ENCODE results near the gene WARS2.

WARS2 gene

GRCh38 chr1:119068427-119068826, 72.0 kb downstream of the WARS2 start:
- in situ Hi-C loops (cut with MboI; ENCODE audit: low sequenced_read_pairs, unreplicated experiment), result no loop called here
- no peak for DNase-seq (ENCODE audit: low spot score)

GRCh38 chr1:119061700-119062099, 78.8 kb downstream of the WARS2 start:
- in situ Hi-C loops (cut with MboI; ENCODE audit: low sequenced_read_pairs, unreplicated experiment), result no loop called here
- DNase-seq (ENCODE audit: low spot score), result no peak
- no peak for TF ChIP-seq CTCF (IDR thresholded peaks at IDR 0.05; ENCODE audit: borderline replicate concordance, control extremely low read depth, extremely low read depth, insufficient read depth, missing control alignments)

More at GRCh38 chr1:119068427-119068826, 72.0 kb downstream of the WARS2 start:
- no peak for TF ChIP-seq CTCF (IDR thresholded peaks at IDR 0.05; ENCODE audit: borderline replicate concordance, control extremely low read depth, extremely low read depth, insufficient read depth, missing control alignments)

- DNase-seq (ENCODE audit: low spot score), result no peak
- no peak for TF ChIP-seq CTCF (IDR thresholded peaks at IDR 0.05; ENCODE audit: borderline replicate concordance, control extremely low read depth, extremely low read depth, insufficient read depth, missing control alignments)
- in situ Hi-C loops (cut with MboI; ENCODE audit: low sequenced_read_pairs, unreplicated experiment), result no loop called here
These were observed 84.9 kb downstream of the WARS2 start for GRCh38 chr1:119055568-119055967.

- no peak for DNase-seq (ENCODE audit: low spot score)
- in situ Hi-C loops (cut with MboI; ENCODE audit: low sequenced_read_pairs, unreplicated experiment), result no loop called here
- TF ChIP-seq CTCF (IDR thresholded peaks at IDR 0.05; ENCODE audit: borderline replicate concordance, control extremely low read depth, extremely low read depth, insufficient read depth, missing control alignments), result no peak
These were observed 86.5 kb downstream of the WARS2 start for GRCh38 chr1:119053917-119054316.

- in situ Hi-C loops (cut with MboI; ENCODE audit: low sequenced_read_pairs, unreplicated experiment), result no loop called here
- DNase-seq (ENCODE audit: low spot score), result no peak
- no peak for TF ChIP-seq CTCF (IDR thresholded peaks at IDR 0.05; ENCODE audit: borderline replicate concordance, control extremely low read depth, extremely low read depth, insufficient read depth, missing control alignments)
These were observed 88.2 kb downstream of the WARS2 start for GRCh38 chr1:119052267-119052666.

- in situ Hi-C loops (cut with MboI; ENCODE audit: low sequenced_read_pairs, unreplicated experiment), result no loop called here
- no peak for TF ChIP-seq CTCF (IDR thresholded peaks at IDR 0.05; ENCODE audit: borderline replicate concordance, control extremely low read depth, extremely low read depth, insufficient read depth, missing control alignments)
- no peak for DNase-seq (ENCODE audit: low spot score)
These were observed 91.6 kb downstream of the WARS2 start for GRCh38 chr1:119048624-119049404.

All from GM13976 (cell line).